ENCODE measurements around the gene NFIB.
A peak's percentile ranks its signal among the peaks of the same experiment; 100 is the strongest.

Gene NFIB

GRCh38 chr9:14094491-14094890 lies 219.4 kb downstream of the NFIB start:
- Mint-ChIP-seq H3K27me3 (ENCODE audit: low read depth) (no peaks in the 10 kb centered on the region), H3K9me3 (no peaks in the 10 kb centered on the region), H3K4me3 (peak overlapping the region in 1 of 3 experiments; percentile 37), H3K4me1 (peaks cover 85% of the 10 kb centered on the region), H3K27ac (peak overlapping the region; percentile 93 to 100 (median 99)), H3K36me3 (ENCODE audit: low read depth) (peaks cover 26% of the 10 kb centered on the region)
- TF ChIP-seq CTCF (IDR thresholded peaks at IDR 0.05; ENCODE audit: unreplicated experiment in 3 of 3): no peak

GRCh38 chr9:14092344-14092743 lies 221.6 kb downstream of the NFIB start:
- peaks cover 42% of the 10 kb centered on the region for H3K36me3 Mint-ChIP-seq (ENCODE audit: low read depth)
- H3K4me1 Mint-ChIP-seq: peaks cover 80% of the 10 kb centered on the region
- H3K27me3 Mint-ChIP-seq (ENCODE audit: low read depth): no peaks in the 10 kb centered on the region
- H3K27ac Mint-ChIP-seq: peak overlapping the region; percentile 70 to 100 (median 78)
- TF ChIP-seq CTCF (IDR thresholded peaks at IDR 0.05; ENCODE audit: unreplicated experiment in 3 of 3): no peak
- no peaks in the 10 kb centered on the region for H3K9me3 Mint-ChIP-seq
- no peak overlapping the region for H3K4me3 Mint-ChIP-seq

GRCh38 chr9:14089051-14089803 lies 224.7 kb downstream of the NFIB start:
- peaks cover 57% of the 10 kb centered on the region for H3K36me3 Mint-ChIP-seq (ENCODE audit: low read depth)
- H3K27ac Mint-ChIP-seq: peak overlapping the region; percentile 88 to 91 (median 90)
- TF ChIP-seq CTCF (IDR thresholded peaks at IDR 0.05; ENCODE audit: unreplicated experiment in 3 of 3): no peak
- no peaks in the 10 kb centered on the region for H3K9me3 Mint-ChIP-seq
- H3K4me3 Mint-ChIP-seq: peak overlapping the region in 1 of 3 experiments; percentile 32
- no peaks in the 10 kb centered on the region for H3K27me3 Mint-ChIP-seq (ENCODE audit: low read depth)
- peaks cover 74% of the 10 kb centered on the region for H3K4me1 Mint-ChIP-seq

- peak overlapping the region in 2 of 3 experiments; percentile 61 to 91 for H3K27ac Mint-ChIP-seq
Measured at GRCh38 chr9:14087576-14087975, 226.4 kb downstream of the NFIB start.

GRCh38 chr9:14086495-14086894 lies 227.4 kb downstream of the NFIB start:
- Mint-ChIP-seq H3K9me3 (no peaks in the 10 kb centered on the region), H3K4me3 (no peak overlapping the region), H3K4me1 (peaks cover 75% of the 10 kb centered on the region), H3K27me3 (ENCODE audit: low read depth) (no peaks in the 10 kb centered on the region), H3K36me3 (ENCODE audit: low read depth) (peaks cover 36% of the 10 kb centered on the region), H3K27ac (peak overlapping the region in 1 of 3 experiments; percentile 30)
- no peak for TF ChIP-seq CTCF (IDR thresholded peaks at IDR 0.05; ENCODE audit: unreplicated experiment in 3 of 3)

More at GRCh38 chr9:14087576-14087975, 226.4 kb downstream of the NFIB start:
- Mint-ChIP-seq H3K9me3 (no peaks in the 10 kb centered on the region), H3K27me3 (ENCODE audit: low read depth) (no peaks in the 10 kb centered on the region), H3K36me3 (ENCODE audit: low read depth) (peaks cover 42% of the 10 kb centered on the region), H3K4me3 (no peak overlapping the region), H3K4me1 (peaks cover 75% of the 10 kb centered on the region)
- no peak for TF ChIP-seq CTCF (IDR thresholded peaks at IDR 0.05; ENCODE audit: unreplicated experiment in 3 of 3)

- Mint-ChIP-seq H3K4me1 (peaks cover 80% of the 10 kb centered on the region), H3K4me3 (no peak overlapping the region), H3K27me3 (ENCODE audit: low read depth) (no peaks in the 10 kb centered on the region), H3K36me3 (ENCODE audit: low read depth) (peaks cover 39% of the 10 kb centered on the region), H3K9me3 (no peaks in the 10 kb centered on the region), H3K27ac (peak overlapping the region; percentile 22 to 81 (median 30))
- TF ChIP-seq CTCF (IDR thresholded peaks at IDR 0.05; ENCODE audit: unreplicated experiment in 3 of 3): no peak
Measured at GRCh38 chr9:14085810-14086209, 228.1 kb downstream of the NFIB start.
